A549 (cell line): Measurements from ENCODE around the gene JADE3. TPM values are rescaled to one million over a fixed set of nuclear protein-coding genes. Genes with fewer than 3 reads are reported as not detected.

ENCODE experiments used
- ATAC-seq, 2 experiments: fragments of 200-7000 bp in 1 of 2; fragments of >200 bp in 1 of 2; cut with Nextera tagmentation in 1 of 2; cut with Tn5 transposase in 1 of 2; 3 replicates each; pipeline versions ENCODE4 v1.8.0 to v1.9.1; 2018 to 2020; ENCODE audit warnings: mild to moderate bottlenecking in 1 of 2, moderate library complexity in 1 of 2
- CTCF ChIA-PET: fragments of 300-600 bp; sonication (Branson Sonifier 250); formaldehyde crosslinking; extraction: SDS; loops from one replicate; lab custom pipeline; 2021; ENCODE audit warnings: antibody characterized with exemption, inconsistent platforms; lab: Yijun Ruan, JAX
- POLR2A ChIA-PET: fragments of 350-600 bp; formaldehyde crosslinking; extraction: SDS; loops from one replicate; lab custom pipeline; 2021; ENCODE audit warnings: antibody characterized with exemption, inconsistent platforms; lab: Yijun Ruan, JAX
- DNase-seq, 2 experiments: peaks; one replicate each; pipeline versions ENCODE4 v3.0.0 to v3.0.0-alpha.2; 2011 to 2016; ENCODE audit warnings: low read depth in 1 of 2, low spot score in 1 of 2
- FAIRE-seq: peaks from 2 replicates; lab custom pipeline; 2011; peaks lifted over from hg19 to GRCh38; lab: Jason Lieb, UNC
- H3K27ac ChIP-seq, 2 experiments: fragments of >200 bp; sonication (Bioruptor Twin); formaldehyde crosslinking; 3 replicates each; pipeline ENCODE4 v1.5.1; 2016 to 2017
- H3K4me1 ChIP-seq: fragments of >200 bp; sonication (Bioruptor Twin); formaldehyde crosslinking; 3 replicates; pipeline ENCODE4 v1.6.1; 2016
- H3K4me2 ChIP-seq: fragments of >200 bp; sonication (Bioruptor Twin); formaldehyde crosslinking; 3 replicates; pipeline ENCODE4 v1.6.1; 2016
- H3K4me3 ChIP-seq: fragments of >200 bp; sonication (Bioruptor Twin); formaldehyde crosslinking; 3 replicates; pipeline ENCODE4 v1.5.1; 2016
- H3K9me3 ChIP-seq: fragments of >200 bp; sonication (Bioruptor Twin); formaldehyde crosslinking; 3 replicates; pipeline ENCODE4 v1.6.1; 2016
- ATOH8 ChIP-seq: fragments of 250-450 bp; sonication (Bioruptor Pico); IDR thresholded peaks from 2 replicates; pipeline ENCODE4 v1.5.0; 2020; ENCODE audit warnings: low read depth, mild to moderate bottlenecking, moderate library complexity
- CBX8 ChIP-seq: fragments of 200-600 bp; sonication (generic); IDR thresholded peaks from 2 replicates; pipeline ENCODE4 v1.6.1; 2016
- CHD2 ChIP-seq: fragments of 150-350 bp; IDR thresholded peaks from 2 replicates; pipeline ENCODE4 v1.6.1; 2014; ENCODE audit warnings: low read length; ENCODE audit not compliant: partially characterized antibody
- CHD4 ChIP-seq: fragments of 200-600 bp; sonication (generic); IDR thresholded peaks from 2 replicates; pipeline ENCODE4 v1.6.1; 2016; ENCODE audit warnings: antibody characterized with exemption, mild to moderate bottlenecking, borderline replicate concordance
- E2F6 ChIP-seq: IDR thresholded peaks from 2 replicates; pipeline ENCODE4 v1.6.1; 2012; ENCODE audit warnings: low read depth, borderline replicate concordance
- EHMT2 ChIP-seq: fragments of 200-600 bp; sonication (generic); IDR thresholded peaks from 2 replicates; pipeline ENCODE4 v1.6.1; 2016; ENCODE audit warnings: antibody characterized with exemption, low read depth, mild to moderate bottlenecking, moderate library complexity
- ELK1 ChIP-seq: fragments of 150-350 bp; IDR thresholded peaks from 2 replicates; pipeline ENCODE4 v1.6.1; 2014; ENCODE audit warnings: low read depth, mild to moderate bottlenecking, low read length
- EP300 ChIP-seq, 2 experiments: fragments of >200 bp; sonication (Bioruptor Twin); formaldehyde crosslinking; IDR thresholded peaks; 2 replicates in 1 of 2; 3 replicates in 1 of 2; pipeline ENCODE4 v1.6.1; 2016 to 2017
- ESRRA ChIP-seq: fragments of 150-350 bp; IDR thresholded peaks from 2 replicates; pipeline ENCODE4 v1.6.1; 2014; ENCODE audit warnings: mild to moderate bottlenecking, low read length, borderline replicate concordance
- FOXS1 ChIP-seq: fragments of 250-450 bp; sonication (Bioruptor Pico); IDR thresholded peaks from 2 replicates; pipeline ENCODE4 v1.5.0; 2020; ENCODE audit warnings: mild to moderate bottlenecking, moderate library complexity
- GATA3 ChIP-seq: IDR thresholded peaks from 2 replicates; pipeline ENCODE4 v1.6.1; 2012; ENCODE audit warnings: borderline replicate concordance
- HOXA7 ChIP-seq: fragments of 250-450 bp; sonication (Bioruptor Pico); IDR thresholded peaks from 2 replicates; pipeline ENCODE4 v1.5.0; 2020; ENCODE audit warnings: mild to moderate bottlenecking, moderate library complexity
- HOXB5 ChIP-seq: fragments of 250-450 bp; sonication (Bioruptor Pico); IDR thresholded peaks from 2 replicates; pipeline ENCODE4 v1.5.0; 2020; ENCODE audit warnings: mild to moderate bottlenecking, moderate library complexity
- JUN ChIP-seq, 2 experiments: fragments of >200 bp; sonication (Bioruptor Twin); formaldehyde crosslinking; IDR thresholded peaks; 2 replicates in 1 of 2; 3 replicates in 1 of 2; pipeline ENCODE4 v1.6.1; 2016 to 2017
- KDM5A ChIP-seq: fragments of 200-600 bp; sonication (generic); IDR thresholded peaks from 2 replicates; pipeline ENCODE4 v1.6.1; 2016; ENCODE audit warnings: antibody characterized with exemption, mild to moderate bottlenecking
- MAFK ChIP-seq: fragments of 450-650 bp; IDR thresholded peaks from 2 replicates; pipeline ENCODE4 v1.6.1; 2014; ENCODE audit not compliant: partially characterized antibody
- MAX ChIP-seq: IDR thresholded peaks from 2 replicates; pipeline ENCODE4 v1.6.1; 2012
- MAZ ChIP-seq: fragments of 150-350 bp; IDR thresholded peaks from 2 replicates; pipeline ENCODE4 v1.6.1; 2014; ENCODE audit warnings: antibody characterized with exemption, low read depth, low read length, borderline replicate concordance
- MYC ChIP-seq: IDR thresholded peaks from 2 replicates; pipeline ENCODE4 v1.6.1; 2012; ENCODE audit warnings: mild to moderate bottlenecking, inconsistent platforms, low read length, improper control_type of control experiment, borderline replicate concordance
- NR3C1 ChIP-seq: fragments of >200 bp; sonication (Bioruptor Twin); formaldehyde crosslinking; IDR thresholded peaks from 3 replicates; pipeline ENCODE4 v1.6.1; 2017
- RARB ChIP-seq: fragments of 250-450 bp; sonication (Bioruptor Pico); IDR thresholded peaks from 2 replicates; pipeline ENCODE4 v1.8.0; 2021; ENCODE audit warnings: mild to moderate bottlenecking, moderate library complexity
- RNF2 ChIP-seq: fragments of 200-600 bp; sonication (generic); IDR thresholded peaks from 2 replicates; pipeline ENCODE4 v1.6.1; 2016; ENCODE audit warnings: low read depth, mild to moderate bottlenecking, antibody characterized with exemption, moderate library complexity, borderline replicate concordance
- SMC3 ChIP-seq: fragments of >200 bp; sonication (Bioruptor Twin); formaldehyde crosslinking; IDR thresholded peaks from 3 replicates; pipeline ENCODE4 v1.6.1; 2018; ENCODE audit warnings: inconsistent platforms
- SREBF2 ChIP-seq: fragments of 450-650 bp; IDR thresholded peaks from 2 replicates; pipeline ENCODE4 v1.6.1; 2014; ENCODE audit warnings: mild to moderate bottlenecking, moderate library complexity
- TFCP2L1 ChIP-seq: fragments of 250-450 bp; sonication (Bioruptor Pico); IDR thresholded peaks from 2 replicates; pipeline ENCODE4 v1.5.0; 2021; ENCODE audit warnings: mild to moderate bottlenecking
- TP53 ChIP-seq: fragments of 250-450 bp; sonication (Bioruptor Pico); IDR thresholded peaks from 2 replicates; pipeline ENCODE4 v1.5.0; 2021; ENCODE audit warnings: mild to moderate bottlenecking, moderate library complexity
- USF2 ChIP-seq: fragments of 450-650 bp; IDR thresholded peaks from 2 replicates; pipeline ENCODE4 v1.6.1; 2014; ENCODE audit warnings: antibody characterized with exemption
- ZNF302 ChIP-seq: fragments of 250-450 bp; sonication (Bioruptor Pico); IDR thresholded peaks from 2 replicates; pipeline ENCODE4 v1.9.0; 2021; ENCODE audit warnings: inconsistent platforms, mild to moderate bottlenecking, moderate library complexity
- WGBS: methylation state at CpG from one replicate; pipeline ENCODE4 v1.1.6; 2017; ENCODE audit errors: missing lambda C conversion rate; 5-methylcytosine and 5-hydroxymethylcytosine counted together
- polyA plus RNA-seq, 4 experiments: library from polyadenylated mRNA; depleted of rRNA in 3 of 4; stranded (reverse); fragments of >200 nt; fragmentation: RNase III in 1 of 4; extraction: RNeasy Plus Mini Kit Qiagen cat#74134 plus additional on column Dnase treatment in 1 of 4; gene quantifications; 2 replicates in 3 of 4; 3 replicates in 1 of 4; pipeline ENCODE4 v1.2.3, GENCODE V29; 2011 to 2017

The JADE3 gene
- polyA plus RNA-seq, 2 of the 4 experiments (the other 2 are of a cell fraction): 10.6 to 19.8 TPM

GRCh38 chrX:46922611-46923010, 10.4 kb downstream of the JADE3 start (continued):
- TF ChIP-seq KDM5A (no peak), RARB (CRISPR knock-in tag) (no peak), EP300 (IDR thresholded peaks at IDR 0.05) (no peak), SREBF2 (no peak), CBX8 (no peak)
- TF ChIP-seq, all 56 proteins: peak for 0

- WGBS: 96% methylated on average over 3 of the region's 3 CpGs
- ATAC-seq (no peak), DNase-seq (no peak), FAIRE-seq (peak; percentile 36)
- no peaks in the 10 kb centered on the region for H3K9me3 ChIP-seq
- no peak overlapping the region for H3K4me3 ChIP-seq
- ChIA-PET CTCF (interaction anchor here (0.8 to 3.5 kb wide), 3 partner anchors 13 to 24 kb away, joined by 3 to 15 read pairs (median 3); partner anchors contain the start of gene JADE3), POLR2A (no interaction called here)
- no peak overlapping the region for H3K4me2 ChIP-seq
- no peak overlapping the region for H3K27ac ChIP-seq
- no peak for TF ChIP-seq ESRRA
- TF ChIP-seq MYC: no peak
- TF ChIP-seq MAZ: no peak
- no peak for TF ChIP-seq USF2
- no peak for TF ChIP-seq TFCP2L1 (CRISPR knock-in tag)
- TF ChIP-seq MAFK: no peak
- TF ChIP-seq EHMT2: no peak
- TF ChIP-seq TP53 (CRISPR knock-in tag): no peak
- H3K4me1 ChIP-seq: peaks cover 6% of the 10 kb centered on the region
These were observed 15.5 kb downstream of the JADE3 start for GRCh38 chrX:46927718-46928117.

- CTCF ChIA-PET: interaction anchor here (0.6 to 3.5 kb wide), 6 partner anchors 11 to 101 kb away, joined by 3 to 15 read pairs (median 4); partner anchors contain the start of gene JADE3
- POLR2A ChIA-PET: no interaction called here
- H3K4me1 ChIP-seq: peaks cover 6% of the 10 kb centered on the region
- FAIRE-seq: no peak
- ATAC-seq: peak; percentile 56 to 82; a peak in 4 of 6 replicates
- H3K4me2 ChIP-seq: peak overlapping the region; percentile 44
- DNase-seq: peak in 1 of 2 experiments; percentile 11
- no peak overlapping the region for H3K4me3 ChIP-seq
- TF ChIP-seq NR3C1: no peak
- TF ChIP-seq ESRRA: no peak
- TF ChIP-seq HOXB5: no peak
- TF ChIP-seq FOXS1 (CRISPR knock-in tag): no peak
- no peak for TF ChIP-seq MAX
- TF ChIP-seq TP53 (CRISPR knock-in tag): no peak
- TF ChIP-seq SMC3: no peak
- no peak for TF ChIP-seq E2F6
- no peak for TF ChIP-seq EHMT2
- TF ChIP-seq TFCP2L1 (CRISPR knock-in tag): no peak
- no peak for TF ChIP-seq HOXA7 (CRISPR knock-in tag)
- TF ChIP-seq JUN (IDR thresholded peaks at IDR 0.05): no peak
- no peak for TF ChIP-seq ELK1
- TF ChIP-seq CHD2: no peak
- TF ChIP-seq CHD4: no peak
- TF ChIP-seq RNF2: no peak
- no peak for TF ChIP-seq EP300 (IDR thresholded peaks at IDR 0.05)
- TF ChIP-seq ZNF302 (CRISPR knock-in tag): no peak
- TF ChIP-seq GATA3: no peak
- no peak for TF ChIP-seq ATOH8 (CRISPR knock-in tag)
- no peaks in the 10 kb centered on the region for H3K9me3 ChIP-seq
- H3K27ac ChIP-seq: peak overlapping the region in 1 of 2 experiments; percentile 36; a peak in 1 of 6 replicates
- WGBS: 45% methylated on average over 3 of the region's 3 CpGs
These were observed 17.4 kb downstream of the JADE3 start for GRCh38 chrX:46929439-46930261.
